GM23338 (cell line): Measurements from ENCODE around the gene ZFP64. TPM values are rescaled to one million over a fixed set of nuclear protein-coding genes. Genes with fewer than 3 reads are reported as not detected.

Experiments
- ATAC-seq: fragments of 200-7000 bp; cut with Tn5 transposase; 3 replicates; pipeline ENCODE4 v1.9.1; 2020
- DNase-seq: peaks from one replicate; pipeline ENCODE4 v3.0.0-alpha.2; 2015; ENCODE audit warnings: low spot score
- H2AFZ ChIP-seq: fragments of 200-600 bp; sonication (generic); 2 replicates; pipeline ENCODE4 v1.8.0; 2016; ENCODE audit warnings: antibody characterized with exemption, mild to moderate bottlenecking, moderate library complexity
- H3F3A ChIP-seq: fragments of 200-600 bp; sonication (generic); replicated peaks from 2 replicates; pipeline ENCODE4 v1.8.0; 2017; ENCODE audit warnings: antibody characterized with exemption, mixed run types, low read depth
- H3K27ac ChIP-seq: fragments of 200-600 bp; sonication (generic); 2 replicates; pipeline ENCODE4 v1.6.1; 2016; ENCODE audit warnings: low read depth
- H3K27me3 ChIP-seq: fragments of 200-600 bp; sonication (generic); 2 replicates; pipeline ENCODE4 v1.8.0; 2016; ENCODE audit warnings: mild to moderate bottlenecking, mixed run types, moderate library complexity; ENCODE audit not compliant: insufficient read depth
- H3K36me3 ChIP-seq: fragments of 200-600 bp; sonication (generic); 2 replicates; pipeline ENCODE4 v1.8.0; 2016; ENCODE audit warnings: mild to moderate bottlenecking; ENCODE audit not compliant: insufficient read depth
- H3K4me1 ChIP-seq: fragments of 200-600 bp; sonication (generic); 2 replicates; pipeline ENCODE4 v1.8.0; 2016; ENCODE audit warnings: mild to moderate bottlenecking, moderate library complexity; ENCODE audit not compliant: insufficient read depth
- H3K4me2 ChIP-seq: fragments of 200-600 bp; sonication (generic); 2 replicates; pipeline ENCODE4 v1.7.1; 2017; ENCODE audit warnings: mixed run types
- H3K4me3 ChIP-seq: fragments of 200-600 bp; sonication (generic); 2 replicates; pipeline ENCODE4 v1.6.1; 2016; ENCODE audit warnings: mixed run types
- H3K79me2 ChIP-seq: fragments of 200-600 bp; sonication (generic); replicated peaks from 2 replicates; pipeline ENCODE4 v1.8.0; 2017; ENCODE audit warnings: mild to moderate bottlenecking; ENCODE audit not compliant: insufficient read depth
- H3K9me2 ChIP-seq: fragments of 200-600 bp; sonication (generic); 2 replicates; pipeline ENCODE4 v1.8.0; 2017; ENCODE audit not compliant: insufficient read depth
- H4K20me1 ChIP-seq: fragments of 200-600 bp; sonication (generic); replicated peaks from 2 replicates; pipeline ENCODE4 v1.8.0; 2017; ENCODE audit warnings: mild to moderate bottlenecking; ENCODE audit not compliant: insufficient read depth
- H3K27ac Mint-ChIP-seq: 2 replicates; pipeline ENCODE4 v1.8.0; 2020; ENCODE audit warnings: inconsistent platforms, mild to moderate bottlenecking, moderate library complexity, mixed read lengths
- H3K27me3 Mint-ChIP-seq: 3 replicates; pipeline ENCODE4 v1.8.0; 2022; ENCODE audit warnings: low read depth, mild to moderate bottlenecking, moderate library complexity, mixed read lengths, inconsistent platforms; ENCODE audit not compliant: insufficient read depth, poor library complexity
- H3K36me3 Mint-ChIP-seq: 3 replicates; pipeline ENCODE4 v1.8.0; 2021; ENCODE audit warnings: low read depth, mild to moderate bottlenecking, inconsistent platforms, moderate library complexity, mixed read lengths
- H3K4me1 Mint-ChIP-seq: 3 replicates; pipeline ENCODE4 v1.8.0; 2020; ENCODE audit warnings: mild to moderate bottlenecking, inconsistent platforms, mixed read lengths
- H3K4me3 Mint-ChIP-seq: 3 replicates; pipeline ENCODE4 v1.8.0; 2021; ENCODE audit warnings: moderate library complexity, mild to moderate bottlenecking, inconsistent platforms, mixed read lengths
- H3K9me3 Mint-ChIP-seq: 3 replicates; pipeline ENCODE4 v1.8.0; 2020; ENCODE audit warnings: moderate library complexity, mild to moderate bottlenecking, inconsistent platforms, mixed read lengths
- CTCF ChIP-seq, 2 experiments: fragments of 200-600 bp in 1 of 2; sonication (generic) in 1 of 2; conservative IDR thresholded peaks; 2 replicates each; pipeline versions ENCODE4 v1.5.1 to v1.6.1; 2016 to 2017; ENCODE audit warnings: antibody characterized with exemption in 2 of 2, low read depth in 2 of 2, mild to moderate bottlenecking in 2 of 2, moderate library complexity in 1 of 2
- ETS1 ChIP-seq: IDR thresholded peaks from 2 replicates; pipeline ENCODE4 v1.6.1; 2016; ENCODE audit warnings: antibody characterized with exemption
- POLR2AphosphoS5 ChIP-seq: IDR thresholded peaks from 2 replicates; pipeline ENCODE4 v1.6.1; 2016; ENCODE audit warnings: antibody characterized with exemption, low read depth
- polyA plus RNA-seq: library from polyadenylated mRNA; unstranded; fragments of >200 nt; fragmentation: Nextera tagmentation; extraction: Ambion mirVana; gene quantifications from 2 replicates; pipeline ENCODE4 v1.2.1, GENCODE V29; 2016
- total RNA-seq: library from RNA; depleted of rRNA; stranded (reverse); fragments of >200 nt; shearing (Covaris generic); gene quantifications from 2 replicates; pipeline ENCODE4 v1.2.3, GENCODE V29; 2014

Gene ZFP64
- total and polyA plus RNA-seq, 2 experiments from 2014 or later = 9.6 to 30.4 TPM

GRCh38 chr20:52171025-52171424 is 20.6 kb downstream of the ZFP64 start:
- no peak for TF ChIP-seq ETS1
- peak in 1 of 2 experiments; percentile 26; a peak in 2 of 4 replicates for TF ChIP-seq CTCF (conservative IDR thresholded peaks at IDR 0.05; ENCODE audit: low read depth in 2 of 2)
- Histone ChIP-seq H3F3A (no peaks in the 10 kb centered on the region), H3K36me3 (no peaks in the 10 kb centered on the region), H4K20me1 (no peaks in the 10 kb centered on the region), H3K27ac (no peak overlapping the region), H3K4me3 (no peak overlapping the region), H3K79me2 (no peaks in the 10 kb centered on the region), H2AFZ (no peak overlapping the region), H3K9me2 (no peaks in the 10 kb centered on the region), H3K27me3 (no peaks in the 10 kb centered on the region), H3K4me1 (no peaks in the 10 kb centered on the region), H3K4me2 (no peak overlapping the region)
- peaks cover 7% of the 10 kb centered on the region; the same call in 2 of the 3 replicates for H3K9me3 Mint-ChIP-seq
- peaks cover 21% of the 10 kb centered on the region; the same call in 2 of the 3 replicates for H3K36me3 Mint-ChIP-seq
- no peak for ATAC-seq
- H3K27me3 Mint-ChIP-seq = peaks cover 6% of the 10 kb centered on the region
- H3K4me1 Mint-ChIP-seq = no peaks in the 10 kb centered on the region
- no peak for DNase-seq
- no peak overlapping the region for H3K27ac Mint-ChIP-seq
- no peak overlapping the region for H3K4me3 Mint-ChIP-seq

- Mint-ChIP-seq H3K9me3 (peaks cover 12% of the 10 kb centered on the region; the same call in 2 of the 3 replicates), H3K4me3 (no peak overlapping the region), H3K4me1 (no peaks in the 10 kb centered on the region), H3K27me3 (peaks cover 6% of the 10 kb centered on the region), H3K36me3 (peaks cover 35% of the 10 kb centered on the region), H3K27ac (no peak overlapping the region)
- Histone ChIP-seq H3K9me2 (no peaks in the 10 kb centered on the region), H3K4me3 (no peak overlapping the region), H3K4me2 (no peak overlapping the region), H3K27me3 (no peaks in the 10 kb centered on the region), H3K36me3 (no peaks in the 10 kb centered on the region; the same call in 1 of the 2 replicates), H3F3A (no peaks in the 10 kb centered on the region), H3K27ac (no peak overlapping the region), H3K79me2 (no peaks in the 10 kb centered on the region), H4K20me1 (no peaks in the 10 kb centered on the region), H2AFZ (no peak overlapping the region), H3K4me1 (no peaks in the 10 kb centered on the region)
- no peak for ATAC-seq
- DNase-seq = no peak
- TF ChIP-seq CTCF (conservative IDR thresholded peaks at IDR 0.05; ENCODE audit: low read depth in 2 of 2) (no peak), POLR2AphosphoS5 (no peak)
Measured at GRCh38 chr20:52168116-52168515, 23.5 kb downstream of the ZFP64 start.
